ENCODE measurements around the gene EPS8.

Gene EPS8

DNA sequence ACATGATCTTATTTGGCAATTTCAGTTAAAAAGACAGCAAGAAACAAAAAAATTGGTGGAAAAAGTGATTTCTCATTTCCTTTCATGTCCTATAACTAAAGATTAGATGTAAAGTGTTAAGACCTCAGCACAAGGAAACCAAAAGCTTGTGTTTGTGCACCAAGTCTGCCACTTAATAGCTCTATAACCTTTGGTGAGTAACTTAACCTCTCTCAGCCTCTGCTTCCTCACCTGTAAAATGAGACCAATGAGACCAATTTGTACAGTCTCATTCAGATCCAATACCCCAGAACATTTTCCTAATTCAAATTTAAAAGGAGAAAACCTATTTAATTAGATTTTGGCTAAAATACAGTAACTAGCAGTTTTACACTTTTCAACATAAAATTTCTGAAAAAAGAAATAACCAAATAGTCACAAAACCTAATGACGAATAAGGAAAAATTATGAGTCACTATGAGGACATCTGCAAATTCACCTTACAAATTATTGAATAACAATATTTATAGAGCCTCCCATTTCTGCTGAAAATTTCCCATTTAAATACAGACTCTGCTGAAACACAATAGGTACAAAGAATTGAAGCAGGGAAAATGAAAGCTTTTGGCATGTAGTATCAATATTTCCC is 71.1 kb downstream of the EPS8 start:
- DNase-seq (ENCODE audit: low read depth in 3 of 3), result no peak

DNA sequence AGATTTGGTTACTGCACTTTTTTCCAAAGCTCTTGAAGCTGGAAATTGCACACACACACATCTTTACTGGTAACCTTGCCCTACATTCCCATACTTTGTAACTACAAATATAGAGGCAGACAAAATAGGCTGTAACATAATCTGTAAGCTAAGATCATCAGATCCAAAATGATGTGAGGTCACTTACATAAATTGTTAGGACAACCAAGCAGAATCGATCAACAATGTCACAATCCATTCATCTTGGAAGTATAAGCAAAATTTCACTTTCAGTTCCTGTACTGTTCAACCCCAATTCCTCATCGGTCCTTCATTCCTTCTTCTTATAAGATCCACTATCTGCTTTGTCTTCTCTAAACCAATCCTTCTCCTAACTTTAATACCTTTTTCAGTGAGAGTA is 72.6 kb downstream of the EPS8 start:
- DNase-seq (ENCODE audit: low read depth in 3 of 3), result no peak

DNA sequence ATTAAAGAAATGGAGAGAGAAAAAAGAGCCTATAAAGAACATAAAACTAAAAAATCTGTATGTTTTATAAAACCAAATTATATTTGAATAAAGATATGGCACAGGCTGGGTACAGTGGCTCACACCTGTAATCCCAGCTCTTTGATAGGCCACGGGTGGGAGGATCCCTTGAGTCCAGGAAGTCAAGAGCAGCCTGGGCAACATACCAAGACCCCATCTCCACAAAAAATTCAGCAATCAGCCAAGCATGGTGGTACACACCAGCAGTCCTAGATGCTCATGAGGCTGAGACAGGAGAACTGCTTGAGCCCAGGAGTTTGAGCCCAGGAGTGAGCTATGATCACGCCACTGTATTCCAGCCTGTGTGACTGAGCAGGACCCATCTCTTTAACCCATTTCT is 74.9 kb downstream of the EPS8 start:
- DNase-seq (ENCODE audit: low read depth in 3 of 3), result no peak

DNA sequence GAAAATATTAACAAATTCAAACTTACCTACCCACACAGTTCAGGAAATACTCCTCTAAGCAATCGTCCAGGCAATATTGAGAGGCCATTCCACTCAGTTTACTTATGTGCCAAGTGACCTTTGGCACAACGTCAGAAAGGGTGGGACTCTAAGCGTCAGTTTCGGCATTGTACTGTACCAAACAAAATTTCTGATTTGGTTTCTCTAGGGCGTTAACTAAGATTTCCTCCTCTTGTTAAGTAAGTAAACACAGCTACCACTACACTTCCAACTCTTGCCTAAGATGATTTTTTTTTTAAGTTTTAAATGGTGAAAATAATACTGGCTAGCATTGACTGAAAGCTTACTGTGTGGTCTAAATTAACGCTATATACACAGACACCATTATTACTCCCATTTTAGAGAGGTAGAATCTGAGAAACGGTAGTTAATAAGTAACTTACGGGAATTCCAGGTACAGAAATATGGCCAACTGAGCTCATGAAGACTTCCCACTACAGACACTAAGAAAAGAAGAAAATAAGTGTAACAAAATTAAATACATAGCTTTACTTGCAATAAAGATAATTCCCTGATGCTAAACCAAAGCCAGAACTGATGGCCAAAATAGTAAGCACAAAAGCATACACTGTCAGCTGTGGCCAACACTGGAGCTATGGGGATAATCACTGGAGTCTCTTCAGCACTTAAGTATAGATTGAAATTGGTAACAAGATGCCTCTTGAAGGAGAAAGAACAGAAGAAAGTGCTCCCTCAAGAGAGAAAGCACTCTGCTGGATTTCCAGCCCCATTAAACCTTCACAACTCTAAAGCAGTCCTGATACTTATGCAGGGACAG is 76.1 kb downstream of the EPS8 start:
- no peak for DNase-seq (ENCODE audit: low read depth in 3 of 3)

DNA sequence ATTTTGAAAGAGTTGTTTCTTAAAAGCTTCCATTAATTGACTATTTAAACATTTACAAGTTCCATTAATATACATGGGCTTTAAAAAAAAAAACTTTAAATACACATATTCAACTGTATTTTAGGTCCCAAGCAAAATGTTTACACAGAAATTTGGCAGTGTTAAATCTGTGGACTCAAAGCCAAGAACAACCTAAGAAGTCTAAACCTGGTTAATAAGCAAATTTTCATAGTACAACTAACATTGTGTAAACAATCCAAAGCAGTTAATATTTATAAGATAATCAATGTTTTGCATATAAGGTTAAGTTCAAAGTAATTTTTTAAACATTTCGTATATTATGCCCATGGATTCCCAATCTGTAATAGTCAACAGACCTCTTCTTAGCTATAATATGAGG is 77.0 kb downstream of the EPS8 start:
- no peak for DNase-seq (ENCODE audit: low read depth in 3 of 3)

DNA sequence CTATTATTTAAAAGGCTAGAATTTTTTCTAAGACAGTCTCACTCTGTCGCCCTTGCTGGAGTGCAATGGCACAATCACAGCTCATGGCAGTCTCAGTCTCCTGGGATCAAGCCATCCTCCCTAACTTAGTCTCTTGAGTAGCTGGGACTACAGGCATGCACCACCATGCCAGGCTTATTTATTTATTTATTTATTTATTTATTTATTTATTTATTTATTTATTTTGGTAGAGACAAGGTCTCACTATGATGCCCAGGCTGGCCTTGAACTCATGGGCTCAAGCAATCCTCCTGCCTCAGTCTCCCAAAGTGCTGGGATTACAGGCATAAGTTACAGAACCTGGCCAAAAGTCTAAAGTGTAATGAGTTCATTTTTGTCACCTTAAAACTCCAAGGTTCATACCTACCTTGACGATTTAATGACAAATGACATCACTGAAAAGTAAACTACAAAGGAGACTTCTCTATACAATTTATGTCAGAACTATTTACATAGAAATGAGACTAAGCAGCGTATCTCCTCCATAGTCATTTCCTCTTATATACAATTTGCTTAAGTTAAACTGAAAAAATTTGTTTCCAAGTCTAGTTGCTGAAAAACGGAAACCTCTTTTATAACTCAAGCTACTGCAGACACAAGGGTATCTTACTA is 78.2 kb downstream of the EPS8 start:
- DNase-seq (ENCODE audit: low read depth in 3 of 3), result no peak

DNA sequence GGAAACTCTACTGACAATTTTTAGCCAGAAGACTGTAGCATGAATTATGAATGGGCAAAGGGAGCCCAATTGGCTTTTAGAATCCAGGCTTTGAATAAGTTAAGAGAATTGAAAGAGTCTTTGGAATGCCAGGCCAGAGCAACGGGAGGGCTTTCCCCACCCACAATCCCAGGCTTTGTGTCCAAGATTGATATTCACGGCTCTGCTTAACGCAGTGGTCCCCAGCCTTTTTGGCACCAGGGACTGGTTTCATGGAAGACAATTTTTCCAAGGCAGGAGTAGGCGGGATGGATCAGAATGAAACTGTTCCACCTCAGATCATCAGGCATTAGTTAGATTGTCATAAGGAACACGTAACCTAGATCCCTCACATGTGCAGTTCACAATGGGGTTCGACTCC is 79.6 kb downstream of the EPS8 start:
- no peak for DNase-seq (ENCODE audit: low read depth in 3 of 3)

DNA sequence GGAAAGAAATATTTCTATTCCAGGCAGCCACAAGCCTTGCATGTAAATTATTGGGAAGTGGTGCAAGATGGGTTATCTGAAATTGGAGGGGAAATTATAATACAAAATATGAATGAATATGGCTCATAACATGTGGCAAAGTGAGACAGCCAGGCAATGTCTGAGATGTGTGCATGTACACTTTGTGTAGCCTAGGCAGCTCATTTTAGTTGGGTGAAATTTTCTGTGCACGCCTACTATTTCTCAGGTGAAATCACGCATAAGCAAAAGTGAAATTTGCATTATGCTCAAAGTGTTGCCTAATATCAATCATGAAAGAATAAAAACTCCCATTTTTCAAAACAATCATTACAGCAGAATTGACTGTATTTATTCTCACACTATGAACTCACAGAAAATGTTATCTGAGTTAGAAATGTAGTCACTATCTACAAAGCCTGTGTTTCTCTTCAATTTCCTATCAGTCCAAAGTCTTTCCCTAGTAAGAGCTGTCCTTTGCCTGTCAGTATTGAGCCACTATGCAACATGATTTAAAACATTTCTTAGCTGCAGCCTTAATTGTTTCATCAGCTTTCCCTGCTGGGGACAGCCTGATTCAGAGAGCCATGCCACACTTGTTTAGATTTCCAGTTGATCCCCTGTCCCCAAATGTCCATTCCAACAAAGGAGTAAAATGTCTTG is 80.7 kb downstream of the EPS8 start:
- no peak for DNase-seq (ENCODE audit: low read depth in 3 of 3)

DNA sequence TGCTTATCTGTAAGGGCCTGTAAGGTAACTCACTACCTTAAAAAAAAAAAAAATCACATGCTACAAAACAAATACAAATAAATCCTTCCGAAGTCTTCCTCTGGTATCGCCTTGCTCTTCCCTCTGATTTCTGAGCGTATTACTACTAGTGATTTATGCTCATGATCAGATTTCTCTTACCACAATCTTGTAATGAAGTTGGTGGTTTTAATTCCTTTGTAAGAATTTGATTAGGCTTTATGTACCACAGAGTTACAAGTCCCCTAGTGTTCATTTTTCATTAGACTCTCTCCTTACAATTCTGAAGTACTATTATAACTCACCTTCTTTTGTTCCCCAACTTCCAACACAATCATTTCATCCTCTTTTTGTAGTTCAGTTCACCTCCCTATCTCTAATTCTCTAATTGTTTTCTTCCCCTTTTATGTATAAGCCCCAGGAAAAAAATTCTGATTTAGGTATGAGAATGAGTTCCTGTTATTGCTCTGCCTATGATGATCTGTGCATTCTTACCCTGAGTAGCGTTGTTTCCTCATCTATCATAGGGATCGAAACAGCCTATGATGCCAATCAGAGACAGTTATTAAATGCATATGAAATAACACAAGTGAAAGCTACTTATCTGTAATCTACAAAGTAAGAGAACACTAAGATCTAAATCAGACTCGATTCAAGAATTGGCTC is 81.5 kb downstream of the EPS8 start:
- DNase-seq (ENCODE audit: low read depth in 3 of 3), result no peak

DNA sequence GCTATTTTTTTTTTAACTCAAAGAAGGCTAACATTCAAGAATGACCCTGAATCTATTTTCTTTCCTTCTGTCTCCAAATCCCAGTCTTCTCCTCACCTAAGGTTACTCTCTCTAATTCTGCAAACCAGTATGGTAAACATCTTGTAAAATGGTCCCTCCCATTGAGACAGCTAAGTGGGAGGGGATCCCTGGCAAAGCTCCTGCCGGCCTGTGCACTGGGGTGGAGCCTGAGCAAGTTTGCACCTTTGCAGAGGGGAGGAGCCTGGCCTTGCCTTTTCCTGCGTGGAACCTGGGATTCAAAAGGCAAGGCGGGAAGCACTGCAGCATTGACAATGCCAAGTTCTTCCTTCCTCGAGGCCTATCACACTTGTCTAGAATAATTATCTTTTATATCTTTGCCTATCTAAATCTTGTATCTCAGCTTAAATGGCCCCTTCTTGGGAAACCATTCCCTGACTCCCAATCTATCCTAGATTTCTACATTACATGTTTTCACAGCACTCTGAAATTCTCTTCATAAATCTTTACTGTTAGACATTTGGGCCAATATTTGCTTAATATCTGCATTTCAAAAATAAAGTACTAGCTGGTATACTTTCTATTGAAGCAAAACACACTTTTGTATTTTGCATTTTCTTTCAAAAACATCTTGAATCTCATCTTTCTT is 83.0 kb downstream of the EPS8 start:
- no peak for DNase-seq (ENCODE audit: low read depth in 3 of 3)

DNA sequence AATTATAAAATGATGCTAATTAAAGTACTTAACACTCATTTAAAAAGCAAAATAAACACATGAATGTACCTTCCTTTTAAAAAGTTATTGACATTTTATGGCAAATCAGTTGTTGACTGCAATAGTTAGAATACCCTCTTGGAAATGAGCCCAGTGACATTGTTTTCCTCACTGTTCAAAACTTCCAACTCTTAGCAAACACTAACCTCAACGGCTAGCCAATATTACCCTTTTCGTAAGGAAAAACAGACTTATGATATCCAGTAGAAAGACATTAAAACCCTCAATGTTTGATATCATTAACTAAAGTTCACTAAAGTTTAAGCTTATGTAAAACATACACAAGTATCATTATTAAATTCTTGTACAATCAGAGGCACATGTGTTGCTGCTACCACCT is 83.6 kb downstream of the EPS8 start:
- no peak for DNase-seq (ENCODE audit: low read depth in 3 of 3)

DNA sequence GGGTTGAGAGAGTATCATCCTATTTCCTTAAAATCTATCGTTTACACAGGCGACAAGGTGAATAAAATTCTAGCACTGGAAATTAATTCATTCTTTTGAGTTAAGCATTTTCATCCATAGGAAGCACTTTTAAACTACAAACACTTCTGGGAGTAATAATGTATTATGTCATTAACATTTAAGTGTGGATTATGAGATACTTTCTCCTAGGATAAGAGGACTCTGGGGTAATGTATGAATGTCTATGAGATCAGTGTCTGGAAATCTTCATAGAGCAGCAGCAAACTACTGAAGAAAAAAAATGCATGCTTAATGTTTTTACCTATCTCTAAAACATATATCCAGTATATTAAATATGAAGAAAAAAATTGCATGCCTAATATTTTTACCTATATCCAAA is 86.9 kb downstream of the EPS8 start:
- DNase-seq (ENCODE audit: low read depth in 3 of 3), result no peak

DNA sequence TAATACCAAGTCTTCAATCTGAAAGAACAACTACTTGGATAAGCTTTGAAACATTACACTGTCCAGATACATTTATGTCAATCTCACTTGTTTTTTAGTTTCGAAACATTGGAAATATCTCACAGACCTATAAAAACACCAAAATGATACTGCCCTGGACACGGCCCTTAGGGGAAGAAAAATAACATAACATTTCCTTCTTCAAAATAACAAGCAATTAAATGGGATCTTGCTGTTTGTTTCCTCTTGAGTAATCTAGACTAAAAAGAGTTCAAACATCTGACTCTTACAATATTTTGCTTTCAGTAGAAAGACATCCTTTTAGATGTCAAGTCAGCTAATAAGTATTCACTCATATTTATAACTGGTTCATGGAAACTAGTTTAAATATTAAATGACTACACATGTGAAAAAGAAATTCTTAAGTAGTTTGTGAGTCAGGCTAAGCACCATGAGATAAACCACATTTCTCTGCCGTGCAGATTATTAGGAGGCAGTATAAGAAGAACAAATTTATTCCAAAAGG is 87.5 kb downstream of the EPS8 start:
- no peak for DNase-seq (ENCODE audit: low read depth in 3 of 3)

DNA sequence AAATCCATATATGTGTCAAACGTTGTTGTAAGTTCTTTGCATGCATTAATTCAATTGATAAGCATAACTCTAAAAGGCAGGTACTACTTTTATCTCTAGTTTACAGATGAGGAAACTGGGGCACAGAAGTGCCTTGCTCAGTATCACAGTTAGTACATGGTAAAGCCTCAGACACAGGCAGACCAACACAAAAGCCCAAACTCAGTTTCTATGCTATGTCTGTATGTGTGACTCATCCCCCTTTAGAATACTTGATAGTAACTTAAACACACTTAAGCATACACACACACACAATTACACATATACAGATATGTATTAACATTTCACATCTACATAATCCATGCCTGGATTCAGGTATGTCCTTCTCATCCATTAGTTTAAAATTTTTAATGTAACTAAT is 88.0 kb downstream of the EPS8 start:
- DNase-seq (ENCODE audit: low read depth in 3 of 3), result no peak

DNA sequence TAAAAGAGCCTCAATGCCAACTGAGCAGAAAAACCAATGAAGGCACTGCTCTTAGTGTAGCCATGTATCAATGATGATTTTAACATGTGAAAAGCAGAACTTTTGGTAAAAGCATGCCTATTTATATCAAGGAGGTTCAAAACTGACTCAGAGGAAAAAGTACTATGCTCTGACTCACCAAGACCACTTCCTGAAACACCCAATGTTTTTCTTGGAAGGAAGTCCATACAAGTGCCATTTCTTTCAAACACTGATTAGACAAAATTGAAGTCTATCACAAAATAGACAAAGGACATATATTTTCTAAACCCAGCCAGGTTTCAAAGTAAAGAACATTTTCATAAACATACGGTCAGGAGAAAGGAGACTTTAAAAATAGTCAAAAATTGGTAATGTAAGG is 88.6 kb downstream of the EPS8 start:
- no peak for DNase-seq (ENCODE audit: low read depth in 3 of 3)

DNA sequence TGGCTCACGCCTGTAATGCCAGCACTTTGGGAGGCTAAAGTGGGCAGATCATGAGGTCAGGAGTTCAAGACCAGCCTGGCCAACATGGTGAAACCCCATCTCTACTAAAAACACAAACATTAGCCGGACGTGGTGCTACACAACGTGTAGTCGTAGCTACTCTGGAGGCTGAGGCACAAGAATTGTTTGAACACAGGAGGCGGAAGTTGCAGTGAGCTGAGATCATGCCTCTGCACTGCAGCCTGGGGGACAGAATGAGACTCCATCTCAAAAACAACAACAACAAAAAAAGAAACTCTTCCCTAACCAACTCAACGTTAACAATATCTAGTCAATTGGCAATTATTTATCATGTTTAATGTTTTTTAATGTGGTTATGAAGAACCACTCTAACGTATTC is 89.3 kb downstream of the EPS8 start:
- no peak for DNase-seq (ENCODE audit: low read depth in 3 of 3)

DNA sequence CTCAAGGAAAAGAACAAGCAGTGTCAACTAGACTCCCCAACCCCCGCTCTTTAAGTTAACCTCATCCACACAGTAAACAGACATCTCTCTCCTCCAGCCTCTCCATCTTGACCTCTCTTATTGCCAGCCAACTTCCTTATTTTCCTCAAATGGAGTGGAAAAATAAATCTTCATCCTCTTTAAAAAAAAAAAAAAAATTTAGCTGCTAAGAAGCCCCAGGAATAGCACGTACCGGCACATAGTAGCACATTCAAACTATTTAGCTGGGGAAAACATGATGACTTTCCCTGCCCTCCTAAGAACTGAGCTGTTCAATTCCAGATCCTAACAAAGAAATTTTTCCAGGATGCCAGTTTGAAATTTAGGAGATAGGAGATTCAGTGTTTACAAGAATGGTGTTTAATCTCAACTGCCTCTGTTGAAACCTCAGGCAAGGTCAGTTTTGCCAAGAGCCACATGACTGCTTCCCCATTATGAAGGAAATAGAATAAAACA is 90.8 kb downstream of the EPS8 start:
- no peak for DNase-seq (ENCODE audit: low read depth in 3 of 3)

DNA sequence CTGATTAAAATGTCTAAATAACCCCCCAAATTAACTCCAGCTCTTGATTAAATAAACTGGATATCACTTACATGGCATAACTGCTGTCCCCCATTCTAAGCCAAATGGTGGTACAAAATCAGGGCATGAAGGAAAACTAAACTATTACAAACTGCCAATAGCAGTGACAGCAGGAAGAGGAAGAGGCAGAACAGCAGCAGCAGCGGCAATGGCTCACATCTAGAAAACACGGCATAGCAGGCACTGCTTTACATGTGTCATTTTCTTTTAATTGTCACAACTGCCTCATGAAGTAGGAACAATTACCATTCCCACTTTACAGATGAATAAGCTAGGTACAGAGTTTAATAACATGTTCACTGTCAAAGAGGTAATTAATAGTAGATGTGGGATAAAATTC is 92.0 kb downstream of the EPS8 start:
- no peak for DNase-seq (ENCODE audit: low read depth in 3 of 3)

DNA sequence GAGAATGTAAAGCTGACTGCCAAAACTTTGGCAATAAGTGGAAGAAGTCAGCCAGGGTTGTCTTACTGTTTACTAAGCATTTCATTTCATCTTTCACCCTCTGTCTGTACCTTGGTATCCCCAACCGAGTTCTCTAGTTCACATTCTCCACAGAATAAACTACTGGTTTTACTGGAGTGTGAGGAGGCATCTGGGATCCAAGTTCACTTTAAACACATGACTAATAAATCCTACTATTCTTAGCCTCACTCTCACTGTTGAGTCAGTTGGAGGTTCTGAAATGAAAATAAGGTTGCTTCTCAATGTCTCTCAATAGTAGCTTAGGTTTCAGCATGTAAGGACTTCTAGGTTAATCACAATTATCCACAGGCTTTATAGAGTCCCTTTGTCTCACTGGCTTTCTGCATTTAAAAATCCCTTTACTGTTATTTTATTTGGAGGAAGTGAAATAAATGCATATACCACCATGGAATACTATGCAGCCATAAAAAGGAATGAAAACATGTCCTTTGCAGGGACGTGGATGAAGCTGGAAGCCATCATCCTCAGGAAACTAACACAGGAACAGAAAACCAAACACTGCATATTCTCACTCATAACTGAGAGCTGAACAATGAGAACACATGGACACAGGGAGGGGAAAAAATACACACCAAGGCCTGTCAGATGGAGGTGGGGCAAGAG is 95.8 kb downstream of the EPS8 start:
- DNase-seq (ENCODE audit: low read depth in 3 of 3), result no peak

DNA sequence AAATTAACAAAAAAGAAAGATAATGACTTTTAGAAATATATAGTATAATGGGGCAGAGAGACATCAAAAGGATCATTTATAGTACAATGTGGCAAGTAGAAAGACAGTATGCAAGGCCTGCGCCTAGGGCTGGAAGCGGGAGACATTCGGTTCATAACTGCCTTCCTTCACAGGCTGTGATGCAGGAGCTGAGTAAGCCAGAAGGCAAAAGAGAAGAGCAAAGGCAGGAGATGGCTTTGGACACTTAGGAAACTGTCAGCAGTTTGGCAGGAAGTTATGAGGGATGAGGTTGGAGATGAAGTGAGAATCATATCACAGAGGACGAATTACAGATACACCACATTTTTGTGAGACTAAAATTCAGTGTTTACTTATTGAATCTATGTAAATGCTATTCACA is 97.8 kb downstream of the EPS8 start:
- no peak for DNase-seq (ENCODE audit: low read depth in 3 of 3)
